GM18951 (cell line): ENCODE results near the gene ARL6IP6.
"Not testable (repeated sequence)": the region's sequence is repeated elsewhere in the genome, so short reads cannot be mapped to it uniquely, and the experiment has no call there.

Experiments used
- POLR2A ChIP-seq: IDR thresholded peaks from 4 replicates; pipeline ENCODE4 v1.6.1; 2011; ENCODE audit warnings: mild to moderate bottlenecking; ENCODE audit not compliant: insufficient read length, insufficient read depth; ENCODE audit errors: extremely low read depth
- in situ Hi-C: fragments of 300-500 bp; cut with MboI; formaldehyde crosslinking; loops from one replicate; pipeline ENCODE4 v1.12.0; 2022; ENCODE audit warnings: low sequenced_read_pairs, mixed read lengths, inconsistent platforms; ENCODE audit not compliant: unreplicated experiment

Gene ARL6IP6

GRCh38 chr2:152710713-152711112 lies 7.7 kb upstream of the ARL6IP6 start:
- in situ Hi-C loops, result no loop called here
- TF ChIP-seq POLR2A, result no peak

DNA sequence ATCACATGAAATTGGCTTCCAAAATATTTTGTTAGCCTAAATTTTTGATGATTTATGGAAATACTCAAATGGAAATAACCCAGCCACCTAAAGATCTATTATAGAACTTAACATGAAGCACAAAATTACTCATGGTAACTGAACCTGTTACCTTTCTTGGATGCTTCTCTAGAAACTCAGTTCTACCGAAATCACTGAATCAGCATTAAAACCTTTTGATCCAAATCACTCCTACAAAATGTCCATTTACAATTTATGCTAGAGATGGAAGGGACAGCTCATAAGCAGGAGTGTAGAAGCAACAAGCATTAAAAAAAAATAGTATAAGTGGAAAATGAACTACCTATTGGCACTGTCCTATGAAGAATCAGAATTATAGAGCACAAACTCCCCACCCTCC lies 3.3 kb upstream of the ARL6IP6 start:
- in situ Hi-C loops, result no loop called here
- no peak for TF ChIP-seq POLR2A

- no peak for TF ChIP-seq POLR2A
- in situ Hi-C loops, result no loop called here
These were observed 2.5 kb upstream of the ARL6IP6 start for GRCh38 chr2:152715854-152716428.

GRCh38 chr2:152716805-152717227 lies 1.6 kb upstream of the ARL6IP6 start:
- no peak for TF ChIP-seq POLR2A
- in situ Hi-C loops, result no loop called here

DNA sequence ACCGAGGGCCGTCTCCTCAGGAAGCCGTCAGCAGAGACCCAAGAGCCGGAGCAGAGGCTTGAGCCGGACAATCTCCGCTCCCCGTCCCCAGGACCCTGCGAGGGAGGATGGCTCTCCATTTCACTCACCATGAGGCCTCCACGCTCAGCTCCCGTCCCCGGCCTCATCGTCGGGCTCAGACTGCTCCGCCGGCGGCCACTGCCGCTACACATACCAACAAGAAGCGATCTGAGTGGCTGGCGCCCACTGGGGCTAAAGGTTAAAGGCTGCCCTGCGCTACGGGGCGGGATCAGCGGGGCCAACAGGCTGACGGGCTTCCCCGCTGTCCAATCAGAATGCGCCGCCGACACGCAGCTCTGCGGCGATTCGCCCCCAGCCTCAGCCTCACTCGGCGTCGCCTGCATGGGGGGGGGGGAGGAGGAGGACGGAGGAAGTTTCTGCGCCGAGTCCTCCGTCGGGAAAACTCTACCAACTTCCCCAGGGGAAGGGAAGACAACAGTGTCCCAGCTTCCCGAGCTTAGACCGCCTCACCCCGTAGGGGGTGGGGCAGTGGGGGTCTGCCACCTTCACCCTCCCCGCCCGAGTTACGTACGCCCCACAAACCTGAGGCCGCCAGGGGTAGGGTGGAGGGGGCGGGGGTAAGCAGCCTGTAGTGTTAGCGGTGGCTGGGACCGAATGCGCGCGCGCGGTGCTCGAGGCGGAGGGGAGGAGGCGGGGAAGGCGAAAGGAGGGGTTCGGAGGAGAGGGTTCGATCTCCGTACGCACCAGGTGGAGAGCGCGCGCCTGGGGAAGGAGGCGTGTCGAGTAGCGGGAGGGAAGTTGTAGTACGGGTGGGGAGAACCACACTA lies 968 bp upstream of the ARL6IP6 start, which contains the start of gene PRPF40A:
Gene PRPF40A, minus strand, starts transcription at position 234 of the 848 bp plus-strand sequence. Its CDS starts 22 bp downstream, at position 212.
- TF ChIP-seq POLR2A, result peak; percentile 84
- in situ Hi-C loops, result no loop called here

DNA sequence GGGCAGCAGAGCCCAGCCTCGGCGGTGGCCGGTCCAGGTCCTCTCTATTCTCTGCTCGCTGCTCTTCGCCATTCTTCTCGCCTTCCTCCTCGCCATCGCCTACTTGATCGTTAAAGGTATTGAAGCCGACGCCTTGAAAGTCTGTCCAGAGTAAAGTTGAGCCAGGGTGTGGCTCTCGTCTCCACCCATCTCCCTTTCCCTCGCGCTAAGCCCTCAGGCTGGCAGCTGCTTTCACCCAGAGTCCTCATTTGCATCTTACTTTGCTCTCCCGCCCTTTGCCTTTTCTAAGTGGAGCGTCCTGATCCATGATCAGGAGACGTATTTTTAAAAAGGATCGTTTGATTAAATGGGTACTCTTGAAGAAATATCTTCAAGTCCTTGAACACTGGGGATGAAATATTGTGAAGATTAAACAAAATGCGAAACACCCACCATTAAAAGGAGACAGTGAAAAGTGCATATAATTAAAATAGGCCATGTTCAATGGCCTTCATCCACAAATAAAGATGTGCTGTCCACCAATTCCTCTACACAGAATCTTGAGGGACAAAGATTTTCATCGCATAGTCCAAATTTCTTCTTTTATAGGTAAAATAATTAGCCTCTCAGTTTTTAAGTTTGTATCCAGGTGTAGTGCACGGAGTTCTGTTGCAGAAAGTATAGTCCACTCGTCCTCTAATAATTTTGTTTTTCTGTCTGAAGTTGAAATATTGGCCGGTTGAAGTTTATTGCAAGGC lies 657 bp downstream of the ARL6IP6 start:
- no peak for TF ChIP-seq POLR2A
- in situ Hi-C loops, result no loop called here

DNA sequence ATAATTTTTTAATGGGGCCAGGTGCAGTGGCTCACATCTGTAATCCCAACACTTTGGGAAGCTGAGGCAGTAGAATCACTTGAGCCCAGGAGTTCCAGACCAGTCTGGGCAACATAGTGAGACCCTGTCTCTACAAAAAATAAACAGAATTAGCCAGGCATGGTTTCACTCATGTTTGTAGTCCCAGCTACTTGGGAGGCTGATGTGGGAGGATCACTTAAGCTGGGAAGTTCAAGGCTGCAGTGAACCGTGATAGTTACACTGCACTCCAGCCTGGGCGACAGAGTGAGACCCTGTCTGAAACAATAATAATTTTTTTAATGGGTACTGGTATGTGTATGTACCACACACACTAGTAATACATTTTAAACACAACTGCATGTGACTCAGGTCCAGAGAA lies 2.4 kb downstream of the ARL6IP6 start:
- in situ Hi-C loops, result no loop called here
- no peak for TF ChIP-seq POLR2A

GRCh38 chr2:152722639-152723038 lies 4.2 kb downstream of the ARL6IP6 start:
- in situ Hi-C loops, result not testable (repeated sequence)

DNA sequence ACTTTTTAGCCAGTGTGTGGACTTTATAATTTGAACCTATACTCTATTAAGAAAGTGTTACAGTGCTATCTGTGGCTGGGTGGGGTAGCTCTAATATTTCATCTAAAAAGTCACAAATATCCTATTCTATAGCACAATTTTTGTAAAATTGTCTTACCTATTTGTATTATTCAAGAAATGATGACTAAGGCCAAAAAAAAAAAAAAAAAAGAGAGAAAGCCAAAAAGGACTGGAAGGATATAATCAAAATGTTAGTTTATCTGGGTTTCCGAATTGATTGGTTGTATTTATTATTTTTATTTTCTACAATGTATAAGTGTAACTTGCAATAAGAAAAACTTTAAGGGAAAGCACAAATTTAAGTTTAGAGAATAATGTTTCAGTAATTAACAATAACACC lies 5.5 kb downstream of the ARL6IP6 start:
- no peak for TF ChIP-seq POLR2A
- in situ Hi-C loops, result no loop called here

DNA sequence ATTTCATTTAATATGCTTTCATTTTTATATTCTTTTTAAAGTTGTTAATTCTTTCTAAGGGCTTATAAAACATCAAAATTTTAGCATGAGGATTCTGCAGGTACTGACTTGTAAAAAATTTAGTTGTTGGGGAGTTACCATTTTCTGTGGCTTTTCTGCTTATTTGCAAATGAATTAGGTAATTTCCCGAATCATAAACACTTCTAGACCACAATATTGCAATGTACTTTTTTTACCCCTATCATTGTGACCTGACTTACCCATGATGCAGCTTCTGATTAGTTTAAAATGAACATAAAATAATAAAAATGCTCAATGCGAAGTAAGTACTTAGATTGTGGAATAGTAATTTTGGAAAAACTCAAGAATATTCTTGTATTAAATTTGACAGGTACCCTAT lies 11.4 kb downstream of the ARL6IP6 start:
- no peak for TF ChIP-seq POLR2A
- in situ Hi-C loops, result no loop called here

DNA sequence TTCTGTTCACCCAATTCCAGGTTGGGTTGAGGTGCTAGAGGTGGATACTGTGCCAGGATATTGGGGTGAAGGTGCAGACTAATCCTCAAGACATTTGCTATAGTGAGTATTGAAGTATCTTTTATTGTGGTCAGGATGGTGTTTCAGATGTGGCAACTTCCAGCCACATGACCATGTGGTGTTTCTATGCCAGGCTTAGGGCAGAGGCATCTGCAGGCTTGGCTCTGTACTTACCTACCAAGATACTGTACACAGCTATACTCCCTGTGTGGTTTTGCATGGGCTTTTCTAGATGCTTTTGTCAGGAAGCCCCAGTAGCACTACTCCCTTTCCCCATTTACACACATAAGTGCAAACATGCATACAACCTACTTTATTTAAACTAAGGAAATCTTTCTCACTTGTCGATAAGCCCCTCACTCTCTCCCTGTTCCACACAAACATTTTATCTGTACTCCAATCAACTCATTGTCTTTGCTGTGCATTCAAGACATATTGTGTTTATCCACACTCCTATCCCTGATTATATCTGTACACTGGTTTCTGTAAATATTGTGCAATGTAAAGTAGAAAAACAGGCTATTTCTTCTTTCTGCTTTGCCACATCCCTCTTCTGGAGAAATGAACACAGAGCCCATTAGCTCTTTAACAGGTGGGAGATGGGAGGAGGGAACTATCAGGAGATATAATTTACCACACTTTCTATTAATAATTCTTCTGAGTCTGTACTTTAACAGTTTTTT lies 12.3 kb downstream of the ARL6IP6 start:
- in situ Hi-C loops, result no loop called here
- no peak for TF ChIP-seq POLR2A

- in situ Hi-C loops, result not testable (repeated sequence)
These were observed 19.1 kb downstream of the ARL6IP6 start for GRCh38 chr2:152737509-152737908.

DNA sequence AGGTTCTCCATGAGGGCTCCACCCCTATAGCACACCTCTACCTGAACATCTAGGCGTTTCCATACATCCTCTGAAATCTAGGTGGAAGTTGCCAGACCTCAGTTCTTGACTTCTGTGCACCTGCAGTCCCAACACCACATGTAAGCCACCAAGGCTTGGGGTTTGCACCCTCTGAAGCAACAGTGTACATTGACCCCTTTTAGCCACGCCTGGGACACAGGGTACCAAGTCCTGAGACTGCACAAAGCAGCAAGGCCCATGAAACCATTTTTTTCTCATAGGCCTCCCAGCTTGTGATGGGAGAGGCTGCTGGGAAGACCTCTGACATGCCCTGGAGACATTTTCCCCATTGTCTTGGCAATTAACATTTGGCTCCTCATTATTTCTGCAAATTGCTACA lies 20.0 kb downstream of the ARL6IP6 start:
- in situ Hi-C loops, result no loop called here
- TF ChIP-seq POLR2A, result no peak

- in situ Hi-C loops, result not testable (repeated sequence)
These were observed 21.3 kb downstream of the ARL6IP6 start for GRCh38 chr2:152739705-152740104.
